ENCODE measurements around the gene ZNF470.

DNA sequence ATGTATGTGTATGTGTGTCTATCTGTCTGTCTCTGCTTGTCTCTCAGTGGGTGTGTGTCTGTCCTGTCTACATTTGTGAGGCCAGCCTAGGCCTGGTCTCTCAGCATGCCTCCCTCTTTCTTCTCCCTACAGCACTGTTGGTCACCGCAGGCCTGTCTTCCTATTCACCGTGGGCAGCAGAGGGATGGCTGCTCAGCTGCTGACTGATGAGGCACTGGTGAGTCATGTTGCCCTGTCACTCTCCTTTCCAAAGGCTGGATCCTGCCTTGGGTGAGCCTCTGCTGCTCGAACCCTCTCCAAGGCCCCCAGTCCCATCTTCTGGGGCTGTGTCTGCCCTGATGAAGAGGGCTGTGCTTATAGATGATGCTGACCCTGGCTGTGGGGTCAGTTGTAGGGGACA lies 34.1 kb downstream of the ZNF470 start:
- TF ChIP-seq CTCF (IDR thresholded peaks at IDR 0.05) = no peak
- TF ChIP-seq POLR2AphosphoS5 (IDR thresholded peaks at IDR 0.05; ENCODE audit: insufficient read depth in 1 of 2, low read depth in 1 of 2) = no peak
